ENCODE results near the gene FAM118B.

FAM118B gene

GRCh38 chr11:126181939-126182730, 29.4 kb upstream of the FAM118B start:
- Histone ChIP-seq H3K36me3 (ENCODE audit: insufficient read depth, low read length) (no peaks in the 10 kb centered on the region), H2AFZ (ENCODE audit: low read length) (no peak overlapping the region), H3K9me2 (replicated peaks; ENCODE audit: low read depth, low read length) (no peaks in the 10 kb centered on the region), H3K4me1 (ENCODE audit: insufficient read depth, low read length, poor library complexity, severe bottlenecking) (no peaks in the 10 kb centered on the region), H3K4me3 (ENCODE audit: low read length, poor library complexity, severe bottlenecking) (no peak overlapping the region), H3F3A (ENCODE audit: low read depth) (no peaks in the 10 kb centered on the region), H3K4me2 (ENCODE audit: low read depth, low read length, poor library complexity, severe bottlenecking) (no peak overlapping the region), H3K9me3 (ENCODE audit: insufficient read depth, low read depth, low read length) (no peaks in the 10 kb centered on the region), H3K79me2 (ENCODE audit: insufficient read depth, low read length) (no peaks in the 10 kb centered on the region), H3K9ac (ENCODE audit: low read depth, low read length, poor library complexity, severe bottlenecking) (no peak overlapping the region), H4K20me1 (ENCODE audit: insufficient read depth, low read length, poor library complexity, severe bottlenecking) (no peaks in the 10 kb centered on the region), H3K27me3 (ENCODE audit: insufficient read depth, low read length, poor library complexity, severe bottlenecking) (no peaks in the 10 kb centered on the region)
- TF ChIP-seq CTCF (conservative IDR thresholded peaks at IDR 0.05; ENCODE audit: low read length) (no peak), EZH2phosphoT487 (IDR thresholded peaks at IDR 0.05; ENCODE audit: borderline replicate concordance) (no peak)

DNA sequence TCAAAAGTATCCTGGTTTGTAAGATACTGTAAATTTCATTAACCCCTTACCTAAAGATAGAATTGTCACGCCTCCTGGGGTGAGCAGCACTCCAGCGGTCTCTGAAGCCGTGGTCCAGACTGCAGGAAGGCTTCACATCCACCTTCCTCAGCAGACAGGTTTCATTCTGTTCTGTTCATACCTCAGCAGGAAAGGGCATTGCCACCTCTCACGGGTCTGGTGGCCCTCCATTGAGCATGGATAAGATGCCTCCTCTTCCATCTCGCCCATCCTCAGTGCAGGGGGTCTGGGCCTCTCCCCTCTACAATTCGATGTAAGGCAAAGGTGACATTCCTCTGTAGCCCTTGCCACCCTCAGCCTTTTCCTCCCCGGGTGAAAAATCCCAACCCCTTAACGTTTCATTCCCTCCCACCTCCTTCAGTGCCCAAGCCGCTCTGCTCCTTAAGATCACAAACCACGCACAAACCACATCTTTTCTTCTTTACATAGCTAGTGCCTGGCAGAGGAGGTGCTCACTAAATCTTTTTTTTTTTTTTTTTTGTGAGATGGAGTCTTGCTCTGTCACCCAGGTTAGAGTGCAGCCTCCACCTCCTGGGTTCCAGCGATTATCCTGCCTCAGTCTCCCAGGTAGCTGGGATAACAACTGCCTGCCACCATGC, 28.7 kb upstream of the FAM118B start:
- Histone ChIP-seq H3K79me2 (ENCODE audit: insufficient read depth, low read length) (no peaks in the 10 kb centered on the region), H3K9me2 (replicated peaks; ENCODE audit: low read depth, low read length) (no peaks in the 10 kb centered on the region), H3F3A (ENCODE audit: low read depth) (no peaks in the 10 kb centered on the region), H3K4me3 (ENCODE audit: low read length, poor library complexity, severe bottlenecking) (no peak overlapping the region), H2AFZ (ENCODE audit: low read length) (no peak overlapping the region), H4K20me1 (ENCODE audit: insufficient read depth, low read length, poor library complexity, severe bottlenecking) (no peaks in the 10 kb centered on the region), H3K4me1 (ENCODE audit: insufficient read depth, low read length, poor library complexity, severe bottlenecking) (no peaks in the 10 kb centered on the region), H3K36me3 (ENCODE audit: insufficient read depth, low read length) (no peaks in the 10 kb centered on the region), H3K9me3 (ENCODE audit: insufficient read depth, low read depth, low read length) (no peaks in the 10 kb centered on the region), H3K4me2 (ENCODE audit: low read depth, low read length, poor library complexity, severe bottlenecking) (no peak overlapping the region), H3K9ac (ENCODE audit: low read depth, low read length, poor library complexity, severe bottlenecking) (no peak overlapping the region), H3K27me3 (ENCODE audit: insufficient read depth, low read length, poor library complexity, severe bottlenecking) (no peaks in the 10 kb centered on the region)
- TF ChIP-seq CTCF (conservative IDR thresholded peaks at IDR 0.05; ENCODE audit: low read length) (no peak), EZH2phosphoT487 (IDR thresholded peaks at IDR 0.05; ENCODE audit: borderline replicate concordance) (no peak)

GRCh38 chr11:126185259-126186024, 26.1 kb upstream of the FAM118B start:
- Histone ChIP-seq H3K4me2 (ENCODE audit: low read depth, low read length, poor library complexity, severe bottlenecking) (no peak overlapping the region), H3K27me3 (ENCODE audit: insufficient read depth, low read length, poor library complexity, severe bottlenecking) (no peaks in the 10 kb centered on the region), H3K9me2 (replicated peaks; ENCODE audit: low read depth, low read length) (no peaks in the 10 kb centered on the region), H3K9ac (ENCODE audit: low read depth, low read length, poor library complexity, severe bottlenecking) (no peak overlapping the region), H2AFZ (ENCODE audit: low read length) (no peak overlapping the region), H3F3A (ENCODE audit: low read depth) (no peaks in the 10 kb centered on the region), H3K4me1 (ENCODE audit: insufficient read depth, low read length, poor library complexity, severe bottlenecking) (no peaks in the 10 kb centered on the region), H3K79me2 (ENCODE audit: insufficient read depth, low read length) (no peaks in the 10 kb centered on the region), H3K4me3 (ENCODE audit: low read length, poor library complexity, severe bottlenecking) (no peak overlapping the region), H3K9me3 (ENCODE audit: insufficient read depth, low read depth, low read length) (no peaks in the 10 kb centered on the region), H3K36me3 (ENCODE audit: insufficient read depth, low read length) (no peaks in the 10 kb centered on the region), H4K20me1 (ENCODE audit: insufficient read depth, low read length, poor library complexity, severe bottlenecking) (no peaks in the 10 kb centered on the region)
- TF ChIP-seq CTCF (conservative IDR thresholded peaks at IDR 0.05; ENCODE audit: low read length): no peak
- no peak for TF ChIP-seq EZH2phosphoT487 (IDR thresholded peaks at IDR 0.05; ENCODE audit: borderline replicate concordance)

All from Loucy (cell line).